ENCODE measurements around the gene SEC22A. TPM values are rescaled to one million over a fixed set of nuclear protein-coding genes. Genes with fewer than 3 reads are reported as not detected.

The SEC22A gene
- total RNA-seq, 1 donor, result 27.9 TPM

- H3K36me3 ChIP-seq (ENCODE audit: insufficient read depth, low read length), result no peaks in the 10 kb centered on the region
- no peaks in the 10 kb centered on the region for H3K79me2 ChIP-seq (ENCODE audit: insufficient read depth, low read length)
- peaks cover 8% of the 10 kb centered on the region for H4K20me1 ChIP-seq (ENCODE audit: insufficient read depth, low read length)
- TF ChIP-seq CTCF (IDR thresholded peaks at IDR 0.05; ENCODE audit: extremely low read depth, low read depth, low read length), result no peak
- no peak overlapping the region for H3K27ac ChIP-seq (ENCODE audit: low read depth, low read length)
- DNase-seq (ENCODE audit: insufficient read length, low spot score, missing footprints), result peak; percentile 42
- no peak overlapping the region for H3K4me2 ChIP-seq (ENCODE audit: insufficient read depth, low read length)
- H3K4me1 ChIP-seq (ENCODE audit: insufficient read depth, low read length), result peaks cover 4% of the 10 kb centered on the region
- no peak overlapping the region for H3K4me3 ChIP-seq (ENCODE audit: insufficient read depth, low read length)
- no peak overlapping the region for H2AFZ ChIP-seq (ENCODE audit: low read length)
- H3K27me3 ChIP-seq (ENCODE audit: insufficient read depth, low read length), result no peaks in the 10 kb centered on the region
- no peaks in the 10 kb centered on the region for H3K9me3 ChIP-seq (ENCODE audit: low read depth, low read length)
Observed at GRCh38 chr3:123278446-123278845, 76.7 kb downstream of the SEC22A start.

- no peak for DNase-seq (ENCODE audit: insufficient read length, low spot score, missing footprints)
- no peak for TF ChIP-seq CTCF (IDR thresholded peaks at IDR 0.05; ENCODE audit: extremely low read depth, low read depth, low read length)
- H3K4me1 ChIP-seq (ENCODE audit: insufficient read depth, low read length), result no peaks in the 10 kb centered on the region
- H3K36me3 ChIP-seq (ENCODE audit: insufficient read depth, low read length), result no peaks in the 10 kb centered on the region
- no peak overlapping the region for H3K4me2 ChIP-seq (ENCODE audit: insufficient read depth, low read length)
- no peak overlapping the region for H3K27ac ChIP-seq (ENCODE audit: low read depth, low read length)
- no peak overlapping the region for H3K4me3 ChIP-seq (ENCODE audit: insufficient read depth, low read length)
- no peaks in the 10 kb centered on the region for H3K27me3 ChIP-seq (ENCODE audit: insufficient read depth, low read length)
- no peaks in the 10 kb centered on the region for H3K79me2 ChIP-seq (ENCODE audit: insufficient read depth, low read length)
- no peaks in the 10 kb centered on the region for H3K9me3 ChIP-seq (ENCODE audit: low read depth, low read length)
- H4K20me1 ChIP-seq (ENCODE audit: insufficient read depth, low read length), result peaks cover 8% of the 10 kb centered on the region
- no peak overlapping the region for H2AFZ ChIP-seq (ENCODE audit: low read length)
Observed at GRCh38 chr3:123279121-123279520, 77.4 kb downstream of the SEC22A start.

- Histone ChIP-seq H3K4me3 (ENCODE audit: insufficient read depth, low read length) (no peak overlapping the region), H3K79me2 (ENCODE audit: insufficient read depth, low read length) (no peaks in the 10 kb centered on the region), H3K9me3 (ENCODE audit: low read depth, low read length) (no peaks in the 10 kb centered on the region), H3K4me1 (ENCODE audit: insufficient read depth, low read length) (no peaks in the 10 kb centered on the region), H3K27ac (ENCODE audit: low read depth, low read length) (no peak overlapping the region), H3K36me3 (ENCODE audit: insufficient read depth, low read length) (no peaks in the 10 kb centered on the region), H3K27me3 (ENCODE audit: insufficient read depth, low read length) (no peaks in the 10 kb centered on the region), H4K20me1 (ENCODE audit: insufficient read depth, low read length) (peaks cover 7% of the 10 kb centered on the region), H2AFZ (ENCODE audit: low read length) (no peak overlapping the region), H3K4me2 (ENCODE audit: insufficient read depth, low read length) (no peak overlapping the region)
- no peak for TF ChIP-seq CTCF (IDR thresholded peaks at IDR 0.05; ENCODE audit: extremely low read depth, low read depth, low read length)
- DNase-seq (ENCODE audit: insufficient read length, low spot score, missing footprints), result no peak
Observed at GRCh38 chr3:123281406-123281805, 79.7 kb downstream of the SEC22A start.

DNA sequence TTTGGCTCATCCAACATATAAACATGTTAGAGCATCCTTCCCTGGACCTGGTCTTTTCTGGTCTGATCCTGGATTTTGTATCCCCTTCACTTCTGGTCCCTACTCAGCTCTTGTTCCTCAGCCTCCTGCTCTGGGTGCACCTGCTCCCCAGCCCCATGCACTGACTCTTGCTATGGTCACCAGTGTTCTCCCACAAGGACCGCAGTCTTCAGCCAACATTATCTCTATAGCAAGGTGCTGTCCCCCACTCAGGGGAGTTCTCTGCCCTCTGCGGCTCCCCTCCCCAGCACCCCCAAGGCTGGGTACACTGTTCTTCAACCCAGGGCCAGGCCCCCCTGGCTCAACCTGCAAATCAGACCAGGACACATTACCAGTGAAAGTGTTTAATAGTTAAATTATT lies 80.2 kb downstream of the SEC22A start:
- Histone ChIP-seq H3K4me3 (ENCODE audit: insufficient read depth, low read length) (no peak overlapping the region), H3K4me2 (ENCODE audit: insufficient read depth, low read length) (no peak overlapping the region), H2AFZ (ENCODE audit: low read length) (no peak overlapping the region), H3K27ac (ENCODE audit: low read depth, low read length) (no peak overlapping the region), H3K79me2 (ENCODE audit: insufficient read depth, low read length) (no peaks in the 10 kb centered on the region), H3K36me3 (ENCODE audit: insufficient read depth, low read length) (no peaks in the 10 kb centered on the region), H3K9me3 (ENCODE audit: low read depth, low read length) (no peaks in the 10 kb centered on the region), H3K27me3 (ENCODE audit: insufficient read depth, low read length) (no peaks in the 10 kb centered on the region), H3K4me1 (ENCODE audit: insufficient read depth, low read length) (no peaks in the 10 kb centered on the region), H4K20me1 (ENCODE audit: insufficient read depth, low read length) (peaks cover 7% of the 10 kb centered on the region)
- no peak for DNase-seq (ENCODE audit: insufficient read length, low spot score, missing footprints)
- TF ChIP-seq CTCF (IDR thresholded peaks at IDR 0.05; ENCODE audit: extremely low read depth, low read depth, low read length), result no peak
